ENCODE measurements around the gene TMEM269. TPM values are rescaled to one million over a fixed set of nuclear protein-coding genes. Genes with fewer than 3 reads are reported as not detected.

Gene TMEM269
- total and polyA plus RNA-seq, 9 of the 15 experiments (the other 6 are each of a cell fraction or from before 2014, with no cell fraction given): 0.09 to 0.49 (median 0.21) TPM

DNA sequence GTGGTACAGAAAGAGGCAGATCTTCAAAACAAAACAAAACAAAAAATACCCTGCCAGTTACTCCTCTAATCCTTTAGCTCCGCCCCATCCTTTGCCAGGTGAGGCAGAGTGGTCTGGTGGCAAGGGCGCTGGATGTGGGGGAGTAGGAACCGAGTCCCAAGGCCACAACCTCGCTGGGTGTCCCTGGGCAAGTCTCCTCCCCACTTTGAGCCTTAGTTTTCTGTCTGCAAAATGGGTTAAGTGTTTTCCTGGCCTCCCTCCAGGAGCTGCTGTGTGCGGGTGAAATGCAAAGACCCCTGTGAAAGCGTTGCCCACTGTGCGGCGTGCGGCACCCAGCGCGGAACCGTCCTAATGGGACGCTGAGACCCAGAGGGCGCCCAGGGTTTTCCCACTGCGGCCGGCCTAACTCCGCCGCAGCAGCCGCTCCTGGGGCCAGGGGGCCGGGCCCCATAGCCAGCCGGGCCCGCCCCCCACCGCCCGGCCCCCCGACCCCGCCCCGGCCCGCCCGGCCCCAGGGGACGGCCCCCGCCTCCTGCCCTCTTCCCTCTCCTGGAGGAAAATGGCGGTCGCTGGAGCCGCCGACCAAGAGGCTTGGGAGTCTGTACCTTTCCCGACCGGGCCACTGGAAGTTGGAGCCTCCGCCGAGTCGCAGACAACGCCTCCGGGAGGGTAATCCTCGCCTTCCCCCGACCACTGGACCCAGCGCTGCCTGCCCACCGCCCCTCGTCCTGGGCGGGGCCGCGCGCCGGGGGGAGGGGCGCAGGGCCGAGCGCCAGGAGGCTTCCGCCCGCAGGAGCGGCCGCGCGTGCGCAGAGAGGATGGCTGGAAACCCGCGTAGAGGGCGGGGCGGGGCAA, 32.0 kb downstream of the TMEM269 start, which contains the start of the genes ERMAP and SVBP (continued):
- TF ChIP-seq HNRNPK (IDR thresholded peaks at IDR 0.05; ENCODE audit: low read depth, low read length, poor library complexity, severe bottlenecking): no peak
- no peak for TF ChIP-seq HDGF (IDR thresholded peaks at IDR 0.05)
- TF ChIP-seq, protein P1, sequence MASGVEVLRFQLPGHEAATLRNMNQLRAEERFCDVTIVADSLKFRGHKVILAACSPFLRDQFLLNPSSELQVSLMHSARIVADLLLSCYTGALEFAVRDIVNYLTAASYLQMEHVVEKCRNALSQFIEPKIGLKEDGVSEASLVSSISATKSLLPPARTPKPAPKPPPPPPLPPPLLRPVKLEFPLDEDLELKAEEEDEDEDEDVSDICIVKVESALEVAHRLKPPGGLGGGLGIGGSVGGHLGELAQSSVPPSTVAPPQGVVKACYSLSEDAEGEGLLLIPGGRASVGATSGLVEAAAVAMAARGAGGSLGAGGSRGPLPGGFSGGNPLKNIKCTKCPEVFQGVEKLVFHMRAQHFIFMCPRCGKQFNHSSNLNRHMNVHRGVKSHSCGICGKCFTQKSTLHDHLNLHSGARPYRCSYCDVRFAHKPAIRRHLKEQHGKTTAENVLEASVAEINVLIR (CRISPR knock-in tag; IDR thresholded peaks at IDR 0.05): no peak
- no peak for TF ChIP-seq CHD1 (IDR thresholded peaks at IDR 0.05; ENCODE audit: low read length)
- 0 out of 2 replicates have a peak, but pooled peaks have one; percentile 21 for TF ChIP-seq GTF2F1 (IDR thresholded peaks at IDR 0.05; ENCODE audit: low read depth, low read length)
- TF ChIP-seq NELFE (IDR thresholded peaks at IDR 0.05; ENCODE audit: insufficient read depth, insufficient read length): no peak
- TF ChIP-seq TEAD4 (IDR thresholded peaks at IDR 0.05; ENCODE audit: low read length): no peak
- TF ChIP-seq TEAD4 (CRISPR knock-in tag; IDR thresholded peaks at IDR 0.05; ENCODE audit: borderline replicate concordance): no peak
- TF ChIP-seq ZBTB1 (CRISPR knock-in tag; IDR thresholded peaks at IDR 0.05; ENCODE audit: borderline replicate concordance, low read depth): no peak
- no peak for TF ChIP-seq ZNF785 (CRISPR knock-in tag; IDR thresholded peaks at IDR 0.05)
- no peak for TF ChIP-seq TCFL5 (CRISPR knock-in tag; conservative IDR thresholded peaks at IDR 0.05)
- TF ChIP-seq NR2C2 (CRISPR knock-in tag; IDR thresholded peaks at IDR 0.05): no peak
- TF ChIP-seq NR2C2 (tag; IDR thresholded peaks at IDR 0.05): peak; percentile 74; the same call in 1 of the 2 replicates
- no peak for TF ChIP-seq CREBBP (IDR thresholded peaks at IDR 0.05; ENCODE audit: low read depth, low read length)
- no peak for TF ChIP-seq ZNF280A (IDR thresholded peaks at IDR 0.05; ENCODE audit: low read depth, partially characterized antibody)
- TF ChIP-seq KLF13 (tag; IDR thresholded peaks at IDR 0.05; ENCODE audit: borderline replicate concordance, low read depth): peak; percentile 64; the same call in 1 of the 2 replicates
- TF ChIP-seq ZNF57 (CRISPR knock-in tag; IDR thresholded peaks at IDR 0.05): no peak
- no peak for TF ChIP-seq SLC30A9 (CRISPR knock-in tag; IDR thresholded peaks at IDR 0.05)
- no peak for TF ChIP-seq RFX7 (CRISPR knock-in tag; IDR thresholded peaks at IDR 0.05)
- TF ChIP-seq KAT7 (CRISPR knock-in tag; IDR thresholded peaks at IDR 0.05; ENCODE audit: borderline replicate concordance): no peak
- TF ChIP-seq ZNF253 (CRISPR knock-in tag; conservative IDR thresholded peaks at IDR 0.05): no peak
- 0 out of 2 replicates have a peak, but pooled peaks have one; percentile 18 for TF ChIP-seq MXI1 (IDR thresholded peaks at IDR 0.05; ENCODE audit: low read depth, low read length)
- TF ChIP-seq RBM34 (IDR thresholded peaks at IDR 0.05; ENCODE audit: borderline replicate concordance, insufficient read depth, low read length): no peak
- no peak for TF ChIP-seq CEBPG (CRISPR knock-in tag; IDR thresholded peaks at IDR 0.05)
- no peak for TF ChIP-seq CEBPG (tag; conservative IDR thresholded peaks at IDR 0.05 in 1 of 2, IDR thresholded peaks at IDR 0.05 in 1 of 2)
- peak; percentile 62; the same call in 1 of the 2 replicates for TF ChIP-seq RNF2 (IDR thresholded peaks at IDR 0.05)
- TF ChIP-seq TCF7 (IDR thresholded peaks at IDR 0.05; ENCODE audit: borderline replicate concordance): no peak
- no peak for TF ChIP-seq ZKSCAN1 (IDR thresholded peaks at IDR 0.05; ENCODE audit: low read depth, low read length)
- TF ChIP-seq ZNF589 (CRISPR knock-in tag; IDR thresholded peaks at IDR 0.05; ENCODE audit: low read depth): no peak
